Measurements from ENCODE around the gene GSDME.
A peak's percentile ranks its signal among the peaks of the same experiment; 100 is the strongest.
"Not testable (repeated sequence)": the region's sequence is repeated elsewhere in the genome, so short reads cannot be mapped to it uniquely, and the experiment has no call there.

The GSDME gene

GRCh38 chr7:24757353-24758275, at the start of gene GSDME:
Gene GSDME, minus strand, starts transcription at chr7:24757464. Its CDS starts 7,690 bp downstream, at chr7:24749774.
- DNase-seq (ENCODE audit: low spot score), result peak; percentile 81

GRCh38 chr7:24802300-24802699, 45.0 kb upstream of the GSDME start:
- no peak for DNase-seq (ENCODE audit: low spot score)

DNA sequence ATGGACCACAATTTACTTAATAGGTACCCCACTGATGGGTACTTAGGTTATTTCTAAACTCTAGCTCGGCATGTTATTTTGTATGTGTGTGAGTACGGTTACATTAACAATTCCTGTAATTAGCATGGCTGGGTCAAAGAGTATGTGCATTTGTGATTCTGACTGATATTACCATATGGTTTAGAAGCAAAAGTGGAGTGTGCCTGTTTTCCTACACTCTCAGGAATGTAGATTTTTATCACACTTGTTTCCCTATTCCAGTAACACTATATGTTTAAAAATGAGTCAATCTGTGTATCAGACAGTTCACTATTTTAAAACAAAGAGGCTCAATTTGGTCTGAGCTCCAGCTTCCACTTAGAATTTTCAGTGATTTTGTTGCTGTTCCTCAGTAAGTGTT, 44.6 kb upstream of the GSDME start:
- DNase-seq (ENCODE audit: low spot score), result no peak

- no peak for DNase-seq (ENCODE audit: low spot score)
Observed at GRCh38 chr7:24800667-24801066, 43.4 kb upstream of the GSDME start.

DNA sequence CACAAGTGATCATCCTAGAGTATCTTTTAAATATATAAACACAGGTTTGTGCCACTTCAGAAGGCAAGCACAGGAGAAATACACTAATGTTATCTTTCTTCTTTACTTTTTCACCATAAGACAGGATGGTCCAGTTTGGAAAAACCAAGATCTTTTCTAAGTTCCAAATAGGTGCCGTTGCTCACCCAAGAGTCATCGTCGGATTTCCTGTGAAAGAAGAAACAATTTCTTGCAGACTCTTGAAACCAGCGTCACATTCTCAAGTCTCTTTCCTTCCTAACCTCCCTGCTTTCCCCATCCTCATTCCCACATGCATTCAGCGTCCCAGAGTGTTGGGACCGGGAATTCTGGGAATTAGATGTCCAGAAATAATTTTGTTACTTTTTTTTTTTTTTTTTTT, 42.8 kb upstream of the GSDME start:
- no peak for DNase-seq (ENCODE audit: low spot score)

GRCh38 chr7:24799506-24799905, 42.2 kb upstream of the GSDME start:
- DNase-seq (ENCODE audit: low spot score), result no peak

GRCh38 chr7:24798261-24798660, 41.0 kb upstream of the GSDME start:
- no peak for DNase-seq (ENCODE audit: low spot score)

- no peak for DNase-seq (ENCODE audit: low spot score)
Observed at GRCh38 chr7:24797270-24797669, 40.0 kb upstream of the GSDME start.

- DNase-seq (ENCODE audit: low spot score), result no peak
Observed at GRCh38 chr7:24795407-24795767, 38.1 kb upstream of the GSDME start.

DNA sequence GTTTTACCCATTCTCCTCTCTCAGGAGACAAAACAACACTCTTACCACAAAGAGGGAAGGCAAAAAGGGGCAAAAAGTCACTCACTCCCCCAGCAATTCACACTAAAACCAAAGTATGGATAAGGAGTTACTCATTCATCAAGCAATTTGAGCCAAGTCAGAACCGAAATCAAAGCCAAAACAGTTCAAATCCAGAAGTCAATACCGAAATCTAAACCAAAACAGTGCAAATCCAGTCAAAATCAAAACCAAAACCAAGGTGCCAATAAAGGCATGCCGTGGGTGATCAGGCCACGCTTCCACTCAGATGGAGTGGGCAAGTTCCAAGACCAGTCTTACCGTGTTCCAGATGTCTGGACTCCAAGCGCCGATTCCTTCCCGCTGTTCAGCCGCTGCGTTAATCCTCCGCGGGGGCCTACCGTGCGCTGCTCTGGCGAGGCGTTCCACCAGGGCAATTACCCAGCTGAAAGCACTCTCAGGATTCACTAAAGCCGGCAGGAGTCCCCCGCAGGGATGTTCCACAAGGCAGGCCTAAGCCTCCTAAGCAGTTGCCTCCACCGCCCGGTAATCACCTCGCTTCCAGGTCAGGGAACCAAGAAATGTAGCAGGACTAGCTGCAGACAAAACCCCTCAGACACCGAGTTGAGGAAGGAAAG, 37.6 kb upstream of the GSDME start:
- not testable (repeated sequence) for DNase-seq (ENCODE audit: low spot score)

DNA sequence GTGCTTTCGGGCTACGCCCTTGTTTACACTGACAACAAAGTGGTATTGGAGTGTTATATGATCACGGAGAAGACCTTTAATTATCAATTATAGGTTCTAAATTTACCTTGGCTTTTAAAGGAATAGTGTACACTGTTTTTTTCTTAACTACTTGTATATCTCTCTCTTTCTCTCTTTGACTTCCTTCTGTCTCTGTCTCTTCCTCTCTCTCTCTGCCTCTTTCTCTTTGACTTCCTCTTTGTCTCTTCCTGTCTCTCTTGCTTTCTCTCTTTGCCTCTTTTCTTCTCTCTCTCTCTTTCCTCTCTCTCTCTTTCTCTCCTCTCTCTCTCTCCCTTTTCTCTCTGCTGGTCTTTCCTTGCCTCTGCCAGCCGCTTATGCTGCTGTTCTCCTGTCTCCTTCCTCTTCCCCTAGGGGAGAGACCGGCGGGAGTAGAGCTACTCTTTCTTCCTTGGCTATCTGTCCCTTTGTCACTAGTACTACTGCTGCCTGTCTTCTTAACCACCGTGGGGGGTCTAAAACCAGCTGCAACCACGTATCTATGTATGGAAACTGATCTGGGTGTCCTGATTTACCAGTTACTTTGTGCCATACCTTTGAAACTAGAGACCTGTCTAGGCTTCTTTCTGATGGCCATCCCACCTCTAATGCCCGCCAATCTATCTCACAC, 36.9 kb upstream of the GSDME start:
- no peak for DNase-seq (ENCODE audit: low spot score)

DNA sequence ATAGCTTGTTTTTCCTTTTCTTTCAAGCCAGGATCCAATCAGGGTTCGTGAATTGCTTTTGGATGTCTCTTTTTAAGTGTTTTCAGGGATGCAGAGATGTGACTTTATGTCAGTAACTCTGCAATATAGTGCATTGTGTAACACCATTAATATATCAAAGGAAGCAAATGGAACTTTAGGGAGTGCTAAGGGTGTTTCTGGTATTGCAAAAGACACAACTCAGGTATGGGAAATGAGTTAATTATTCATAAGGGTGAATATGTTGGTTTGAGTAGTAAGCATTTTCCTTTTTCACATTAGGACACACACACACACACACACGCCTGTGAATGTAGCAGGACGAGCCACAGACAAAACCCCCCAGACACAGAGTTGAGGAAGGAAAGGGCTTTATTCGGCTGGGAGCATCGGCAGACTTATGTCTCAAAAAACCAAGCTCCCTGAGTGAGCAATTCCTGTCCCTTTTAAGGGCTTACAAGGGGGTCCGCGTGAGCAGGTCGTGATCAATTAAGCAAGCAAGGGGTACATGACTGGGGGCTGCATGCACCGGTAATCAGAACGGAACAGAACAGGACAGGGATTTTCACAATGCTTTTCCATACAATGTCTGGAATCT, 31.8 kb upstream of the GSDME start:
- DNase-seq (ENCODE audit: low spot score), result no peak

- no peak for DNase-seq (ENCODE audit: low spot score)
Observed at GRCh38 chr7:24788075-24788474, 30.8 kb upstream of the GSDME start.

- no peak for DNase-seq (ENCODE audit: low spot score)
Observed at GRCh38 chr7:24786941-24787340, 29.7 kb upstream of the GSDME start.

- DNase-seq (ENCODE audit: low spot score), result no peak
Observed at GRCh38 chr7:24786306-24786705, 29.0 kb upstream of the GSDME start.

DNA sequence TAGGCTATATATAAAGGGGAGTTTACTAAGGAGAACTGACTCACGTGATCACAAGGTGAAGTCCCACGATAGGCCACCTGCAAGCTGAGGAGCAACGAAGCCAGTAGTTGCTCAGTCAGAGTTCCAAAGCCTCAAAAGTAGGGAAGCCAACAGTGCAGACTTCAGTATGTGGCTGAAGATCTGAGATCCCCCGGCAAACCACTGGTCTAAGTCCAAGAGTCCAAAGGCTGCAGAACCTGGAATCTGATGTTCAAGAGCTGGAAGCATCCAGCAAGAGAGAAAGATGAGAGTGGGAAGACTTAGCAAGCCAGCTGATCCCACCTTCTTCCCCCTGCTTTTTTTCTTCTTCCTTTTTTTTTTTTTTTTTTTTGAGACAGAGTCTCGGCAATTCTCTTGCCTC, 27.0 kb upstream of the GSDME start:
- DNase-seq (ENCODE audit: low spot score), result no peak

DNA sequence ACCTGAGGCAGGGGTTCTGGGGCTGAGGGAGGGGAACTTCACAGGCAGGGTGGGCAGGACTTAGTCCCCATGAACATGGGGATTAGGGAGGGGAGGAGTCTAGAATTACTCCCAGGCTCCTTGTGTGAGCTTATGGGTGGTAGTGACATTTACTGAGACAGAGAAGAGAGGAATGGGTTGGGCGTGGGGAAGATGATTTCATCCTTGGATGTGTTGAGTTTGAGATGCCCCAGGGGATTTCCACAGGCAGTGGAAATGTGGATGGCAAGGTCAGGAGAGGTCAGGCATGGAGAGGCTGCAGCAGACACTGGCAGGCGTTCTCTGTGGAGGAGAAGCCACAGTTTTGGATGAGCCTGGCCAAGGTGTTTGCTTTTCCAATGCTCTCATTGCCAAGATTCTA, 26.4 kb upstream of the GSDME start:
- DNase-seq (ENCODE audit: low spot score), result no peak

DNA sequence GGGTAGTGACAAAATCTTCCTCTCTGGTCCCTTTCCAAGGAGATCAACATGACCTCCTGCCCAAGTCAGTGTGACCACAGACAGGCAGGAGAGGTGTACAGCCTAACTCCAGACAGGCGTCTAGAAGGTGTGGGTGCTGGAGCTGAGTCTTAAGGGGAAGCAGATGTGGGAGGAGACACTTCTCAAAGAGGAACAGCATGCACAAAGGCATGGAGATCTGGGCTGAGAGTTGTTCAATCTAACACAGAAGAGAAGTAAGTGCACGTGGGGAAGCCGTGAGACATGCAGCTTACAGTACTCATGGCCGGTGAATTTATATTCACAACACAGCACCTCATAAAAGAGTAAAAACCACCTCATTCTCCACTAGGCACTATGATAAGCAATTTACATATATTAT, 23.8 kb upstream of the GSDME start:
- DNase-seq (ENCODE audit: low spot score), result no peak

- DNase-seq (ENCODE audit: low spot score), result no peak
Observed at GRCh38 chr7:24779283-24779655, 22.0 kb upstream of the GSDME start.

DNA sequence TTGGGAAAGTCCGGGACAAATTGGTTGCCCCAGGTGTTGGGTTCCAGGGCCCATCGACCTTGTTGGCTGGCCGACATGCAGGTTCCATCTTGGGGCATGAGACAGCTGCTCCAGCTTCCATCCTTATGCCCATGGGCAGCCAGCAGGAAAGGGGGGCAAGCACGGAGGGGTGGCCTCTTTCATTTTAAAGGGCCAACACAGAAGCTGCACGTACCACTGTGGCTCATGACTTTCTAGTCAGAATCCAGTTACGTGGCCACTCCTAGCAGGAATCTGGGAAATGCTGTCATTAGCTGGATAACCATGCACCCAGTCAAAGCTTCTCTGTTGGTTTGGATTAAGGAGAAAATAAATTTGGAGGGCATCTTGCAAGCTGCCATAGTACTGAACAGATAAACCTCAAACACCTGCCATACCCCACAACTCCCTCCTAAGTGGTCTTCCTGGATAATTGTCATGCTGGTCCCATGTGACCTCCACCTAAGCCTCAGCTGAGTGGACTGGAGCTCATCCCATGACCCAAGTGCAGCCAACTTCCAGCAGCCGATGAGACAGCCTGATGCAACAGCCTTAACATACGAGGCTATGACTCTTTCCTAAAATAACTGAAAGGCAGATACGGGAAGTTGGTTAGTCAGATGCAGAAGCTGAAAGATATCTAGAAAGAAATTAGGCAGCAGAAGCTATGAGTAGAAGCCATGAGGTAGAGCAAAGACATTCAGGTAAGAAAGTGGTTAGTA, 21.4 kb upstream of the GSDME start:
- DNase-seq (ENCODE audit: low spot score), result no peak

- no peak for DNase-seq (ENCODE audit: low spot score)
Observed at GRCh38 chr7:24777806-24778205, 20.5 kb upstream of the GSDME start.

DNA sequence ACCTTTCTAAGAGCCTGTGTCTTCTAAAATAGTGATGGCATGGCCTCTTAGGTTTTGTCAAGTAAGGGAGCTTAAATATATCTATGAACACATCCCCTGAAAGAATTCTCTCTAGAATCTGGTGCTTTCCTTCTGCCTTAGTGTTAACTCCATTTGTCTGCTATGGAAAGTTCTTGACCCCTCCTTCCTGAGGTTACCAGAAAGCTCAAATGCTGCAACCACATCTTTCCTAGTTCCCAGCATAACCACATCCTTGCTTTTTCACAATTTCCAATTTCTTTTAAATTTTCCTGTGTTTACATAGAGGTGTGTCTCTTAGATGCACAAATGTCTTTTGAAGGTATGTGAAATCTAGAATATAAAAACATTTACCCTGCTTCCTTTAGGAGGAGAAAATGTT, 16.4 kb upstream of the GSDME start:
- no peak for DNase-seq (ENCODE audit: low spot score)

Data from left forelimb (tissue), 1 donor.